Left forelimb (tissue), 1 donor: ENCODE data around the gene NFIA.

Source experiments
- DNase-seq: peaks from one replicate; pipeline ENCODE4 v3.0.0-alpha.2; 2018; ENCODE audit warnings: low spot score

The NFIA gene

DNA sequence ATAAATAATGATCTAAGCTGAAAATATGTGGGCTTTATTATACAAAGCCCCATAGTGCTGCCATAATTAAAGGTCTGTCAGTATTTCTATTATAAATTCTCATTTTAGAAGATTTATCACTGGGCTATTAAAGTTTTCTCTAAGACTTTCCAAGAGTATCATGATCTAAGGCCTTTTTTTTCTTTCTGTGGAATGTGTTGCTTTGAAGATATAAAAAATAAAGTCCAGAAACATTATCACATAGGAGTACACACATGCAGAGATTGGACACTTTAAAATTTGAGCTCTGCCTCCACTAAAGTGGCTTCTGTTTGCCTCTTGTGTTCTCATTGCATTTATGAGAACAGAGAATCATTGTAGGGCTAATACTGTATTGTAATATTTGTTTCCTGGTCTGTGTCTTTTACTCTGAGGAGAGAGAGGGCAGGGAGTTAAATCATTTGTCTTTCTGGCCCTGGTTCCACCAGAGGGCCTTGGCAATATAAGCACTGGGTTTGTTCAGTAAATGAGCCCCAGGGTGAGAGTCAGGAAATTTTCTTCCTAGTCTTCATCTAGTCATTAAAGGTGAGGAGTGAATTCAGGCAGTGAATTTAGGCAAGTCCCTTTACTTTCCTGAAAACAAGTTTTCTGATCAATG lies 70.2 kb downstream of the NFIA start:
- no peak for DNase-seq

- no peak for DNase-seq
Measured at GRCh38 chr1:61156576-61157467, 74.5 kb downstream of the NFIA start.

- no peak for DNase-seq
Measured at GRCh38 chr1:61157468-61157987, 75.2 kb downstream of the NFIA start.

DNA sequence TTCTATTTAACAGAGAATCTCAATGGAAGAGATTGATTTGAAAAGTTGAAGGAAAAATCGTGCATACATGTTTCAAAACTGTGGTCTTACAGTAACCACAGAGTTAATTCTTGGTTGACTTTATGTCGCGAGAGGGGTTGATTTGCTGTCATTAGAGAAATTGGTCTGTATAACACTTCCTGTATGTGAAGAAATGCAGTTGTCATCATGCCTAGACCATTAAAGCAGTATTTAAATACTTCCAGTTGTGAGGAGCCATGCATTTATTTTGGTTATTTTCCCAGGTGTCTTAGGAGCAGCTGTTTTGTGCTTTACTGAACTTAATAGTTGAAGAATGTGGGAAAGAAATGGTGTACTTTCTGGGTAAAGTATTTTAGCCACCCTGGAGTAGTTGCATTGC lies 76.2 kb downstream of the NFIA start:
- no peak for DNase-seq

- DNase-seq = no peak
Measured at GRCh38 chr1:61160526-61160925, 78.2 kb downstream of the NFIA start.

- no peak for DNase-seq
Measured at GRCh38 chr1:61162520-61163258, 80.3 kb downstream of the NFIA start.

DNA sequence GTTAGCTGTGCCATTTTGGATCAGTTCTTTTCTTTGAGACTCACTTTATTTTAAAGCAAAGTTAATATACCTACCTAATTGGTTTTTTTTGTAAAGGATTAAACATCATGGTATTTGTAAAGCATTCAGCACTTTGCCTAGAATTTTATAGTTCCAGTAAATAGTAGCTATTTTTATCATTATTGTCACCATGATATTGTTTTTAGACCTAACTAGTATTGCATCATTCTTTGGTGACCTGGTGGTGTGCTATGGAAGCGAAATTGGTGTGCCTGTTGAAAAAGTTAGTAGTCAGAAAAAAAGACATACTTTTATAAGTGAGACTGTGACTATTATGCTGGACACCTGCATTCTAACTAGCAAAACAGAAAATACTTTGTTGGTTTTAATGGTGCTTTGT lies 81.0 kb downstream of the NFIA start:
- DNase-seq = no peak

DNA sequence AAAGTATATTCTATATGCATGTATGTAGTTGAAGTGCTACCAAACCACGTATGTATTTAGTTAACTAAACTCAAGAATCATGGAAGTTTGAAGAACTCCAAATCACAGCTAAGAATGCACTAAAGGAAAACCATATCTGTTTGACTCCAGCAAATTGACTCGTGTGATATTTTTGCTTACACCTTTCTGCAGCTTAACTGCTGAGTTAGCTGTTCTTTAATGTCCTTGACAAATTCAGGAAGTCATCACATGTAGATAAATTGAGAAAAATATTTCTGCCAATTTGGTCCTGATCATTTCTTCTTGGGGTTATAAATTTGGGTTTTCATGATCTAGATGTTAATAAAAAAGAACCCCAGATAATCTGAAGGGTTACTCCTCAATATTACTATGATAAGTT lies 83.0 kb downstream of the NFIA start:
- DNase-seq = no peak

- no peak for DNase-seq
Measured at GRCh38 chr1:61167309-61167708, 84.9 kb downstream of the NFIA start.

- no peak for DNase-seq
Measured at GRCh38 chr1:61169045-61169444, 86.7 kb downstream of the NFIA start.

GRCh38 chr1:61169634-61170033 lies 87.3 kb downstream of the NFIA start:
- no peak for DNase-seq

DNA sequence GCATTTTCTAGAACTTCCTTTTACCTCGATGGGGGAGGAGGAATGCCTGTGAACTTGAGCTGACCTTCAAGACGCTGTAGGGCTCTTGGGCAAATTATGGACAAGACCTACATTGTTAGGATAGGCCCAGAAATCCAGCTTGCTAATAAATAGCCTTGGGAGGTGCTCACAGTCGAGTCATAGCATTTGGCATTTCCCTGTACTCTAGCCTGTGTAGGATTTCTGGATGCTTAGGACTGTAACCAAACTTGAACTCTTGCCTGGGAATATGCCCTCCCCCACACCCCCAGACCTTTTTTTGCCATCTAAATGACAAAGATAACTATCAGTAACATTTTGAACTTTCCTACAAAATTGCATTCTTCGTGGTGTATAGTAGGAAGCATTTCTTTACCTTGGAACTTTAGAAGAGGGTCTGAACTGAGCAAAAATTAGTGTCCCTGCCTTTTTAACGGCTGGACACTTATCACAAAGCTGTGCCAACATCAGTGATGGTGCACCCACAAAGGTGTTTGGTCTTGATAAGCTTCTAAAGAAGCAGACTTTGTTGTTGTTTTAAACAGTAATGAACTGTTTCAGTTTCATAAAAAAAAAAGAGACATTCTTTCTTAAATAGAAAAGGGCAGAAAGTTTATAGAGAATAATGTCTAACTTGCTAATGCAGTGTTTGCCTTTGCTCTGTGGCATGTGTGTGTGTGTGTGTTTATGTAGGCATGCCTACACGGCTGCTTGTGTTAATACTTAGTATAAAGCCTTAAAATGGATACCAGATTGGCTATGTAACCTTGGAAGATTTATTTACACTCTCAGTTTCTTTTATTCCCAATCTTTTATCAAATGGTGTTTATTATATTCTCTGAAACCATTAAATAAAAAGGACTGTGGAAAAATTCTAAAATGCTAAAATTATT lies 88.2 kb downstream of the NFIA start:
- no peak for DNase-seq

GRCh38 chr1:61171346-61171745 lies 89.0 kb downstream of the NFIA start:
- no peak for DNase-seq

- DNase-seq = no peak
Measured at GRCh38 chr1:61171974-61172373, 89.6 kb downstream of the NFIA start.

DNA sequence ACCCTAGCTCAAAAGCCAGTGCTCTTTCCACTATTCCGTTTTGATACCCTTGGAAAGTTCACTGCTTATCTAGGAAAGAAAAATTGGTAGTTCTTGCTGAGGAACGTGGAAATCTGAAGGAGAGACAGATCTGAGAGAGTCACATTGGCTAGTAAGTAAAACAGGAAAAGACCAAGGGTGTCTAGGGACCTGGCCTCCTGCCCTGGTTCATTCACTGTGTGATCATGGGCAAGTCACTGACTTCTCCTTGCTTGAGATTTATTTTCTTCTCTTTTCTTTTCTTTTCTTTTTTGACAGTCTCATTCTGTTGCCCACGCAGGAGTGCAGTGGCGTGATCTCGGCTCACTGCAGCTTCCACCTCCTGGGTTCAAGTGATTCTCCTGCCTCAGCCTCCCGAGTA lies 90.8 kb downstream of the NFIA start:
- no peak for DNase-seq

DNA sequence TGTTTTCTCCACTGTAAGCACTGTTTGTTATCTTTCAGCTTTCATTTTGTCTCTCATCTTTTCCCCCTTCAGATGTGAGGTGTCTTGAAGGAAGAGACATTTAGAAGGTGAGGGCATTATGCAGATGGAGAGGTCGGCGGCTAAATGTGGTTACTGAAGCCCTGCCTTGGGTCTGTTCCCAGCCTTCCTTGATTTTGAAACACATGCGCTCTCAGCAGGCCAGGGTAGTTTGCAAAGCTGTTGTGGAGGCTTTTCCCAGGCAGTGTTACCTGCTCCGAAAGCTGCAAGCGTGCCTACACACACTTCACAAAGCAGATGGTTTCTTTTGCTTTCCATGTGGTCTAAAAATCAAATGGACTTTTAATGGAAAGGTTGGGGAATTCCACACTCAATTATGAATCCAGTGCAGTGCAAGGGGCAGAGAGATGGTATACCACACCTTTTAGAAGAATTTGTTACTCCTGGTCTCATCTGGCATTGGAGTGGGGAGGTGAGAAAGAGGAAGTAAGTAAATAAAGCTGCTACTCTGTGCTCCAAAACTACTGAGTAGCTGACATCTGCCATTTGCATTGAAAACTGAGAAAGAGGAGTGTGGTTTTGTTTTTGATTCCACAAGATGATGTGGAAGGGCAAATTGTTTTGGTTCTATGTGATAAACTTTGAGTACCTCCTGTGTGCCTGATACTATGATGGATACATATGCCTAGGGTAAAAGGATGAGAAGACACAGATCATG lies 91.9 kb downstream of the NFIA start:
- no peak for DNase-seq

DNA sequence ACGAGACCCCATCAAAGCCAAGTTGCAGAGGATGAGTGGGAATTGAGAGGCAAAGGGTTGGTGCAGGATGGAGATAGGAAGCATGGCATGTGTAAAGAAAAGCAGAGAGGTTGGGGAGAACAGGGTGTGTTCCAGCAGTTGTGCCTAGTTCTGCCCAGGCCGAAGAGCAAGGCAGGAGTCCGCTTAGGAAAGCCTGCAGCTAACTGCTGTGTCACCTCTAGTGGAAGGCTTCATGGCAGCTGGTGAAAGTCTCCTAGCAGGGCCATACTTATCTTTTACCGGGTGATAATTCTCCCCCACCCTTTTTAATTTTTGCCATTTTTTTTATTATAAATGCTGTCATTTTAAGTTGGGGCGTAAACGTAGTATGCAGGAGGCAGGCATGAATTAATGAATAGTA lies 93.6 kb downstream of the NFIA start:
- no peak for DNase-seq

DNA sequence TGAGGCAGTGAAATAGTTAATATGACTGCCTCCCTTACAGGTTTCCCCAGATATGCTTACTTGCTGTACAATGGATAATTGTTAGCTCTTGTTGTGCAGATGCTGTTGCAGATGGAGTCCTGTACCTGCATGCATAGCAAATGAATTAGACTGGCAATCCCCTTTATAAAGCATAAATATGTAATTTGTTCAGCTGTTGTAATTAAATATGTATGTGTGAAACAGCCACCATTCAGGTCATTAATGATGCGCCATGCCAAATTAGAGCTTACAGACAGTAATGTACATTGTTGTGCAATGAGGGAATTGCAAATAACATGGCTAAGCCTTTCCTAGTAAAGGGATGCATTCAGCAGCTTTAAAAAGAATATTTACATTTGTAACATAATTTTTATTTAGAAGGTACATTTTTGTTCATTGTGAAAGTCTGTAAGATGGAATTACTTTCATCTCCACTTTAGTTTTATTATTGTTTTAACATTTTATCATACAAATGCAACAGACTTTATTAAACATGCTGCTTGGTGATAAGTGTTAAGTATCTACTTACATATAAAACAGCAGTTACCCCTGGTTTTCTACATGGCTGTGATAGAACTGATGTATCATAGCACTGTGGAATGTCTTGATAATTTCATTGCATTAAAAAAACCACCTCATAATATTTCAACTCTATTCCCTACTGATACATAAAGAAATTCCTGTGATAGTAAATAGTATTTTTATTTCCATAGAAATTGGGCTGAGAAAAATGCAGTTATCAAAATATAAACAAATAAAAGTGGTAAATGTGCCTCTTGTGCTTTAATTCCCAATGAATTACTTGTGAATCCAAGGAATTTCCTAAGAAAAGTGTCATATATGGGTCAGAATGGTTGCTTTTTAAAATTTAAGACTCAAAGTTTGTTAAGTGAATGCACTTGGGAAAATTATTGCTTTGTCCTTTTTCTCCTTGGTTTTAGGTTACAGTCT lies 99.0 kb downstream of the NFIA start:
- DNase-seq = no peak

DNA sequence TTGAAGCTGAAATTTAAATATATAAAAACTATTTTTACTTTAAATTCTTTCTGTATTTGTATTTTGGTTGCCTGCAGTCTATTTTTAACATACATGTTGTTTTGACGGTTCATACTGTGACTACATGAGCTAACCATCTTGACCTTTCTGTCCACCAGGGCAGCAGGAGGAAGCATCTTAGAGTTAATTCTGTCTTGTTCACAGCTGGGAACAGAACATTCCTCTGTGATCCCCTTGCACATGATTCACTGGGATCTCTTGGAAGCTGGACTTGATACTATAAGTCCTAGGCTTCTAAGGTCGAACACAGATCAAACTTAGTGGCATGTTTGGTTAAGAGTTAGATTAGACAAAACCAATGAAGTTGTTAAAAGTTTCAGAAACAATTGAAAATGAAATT lies 99.7 kb downstream of the NFIA start:
- no peak for DNase-seq

DNA sequence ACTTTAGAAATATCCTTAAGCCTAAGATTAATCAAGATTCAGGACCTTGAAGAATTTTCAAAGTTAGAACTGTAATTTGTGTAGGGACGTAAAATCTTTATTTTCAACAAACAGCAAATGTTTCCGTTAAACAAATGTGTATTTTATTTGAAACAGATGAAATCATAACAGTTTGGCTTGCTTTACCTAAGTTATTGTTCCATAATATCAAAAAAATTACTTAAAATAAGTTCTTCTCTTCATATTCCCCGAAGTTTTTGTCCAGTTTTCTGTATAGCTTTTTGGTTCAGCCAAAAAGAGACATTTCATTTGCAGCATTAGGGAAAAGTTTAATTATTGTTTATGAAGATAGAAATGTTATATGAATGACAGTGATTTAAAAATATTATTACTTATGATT lies 100.1 kb downstream of the NFIA start:
- DNase-seq = no peak
